Esophagus squamous epithelium (tissue), 5 donors: ENCODE data around the gene GYPE. TPM values are rescaled to one million over a fixed set of nuclear protein-coding genes. Genes with fewer than 3 reads are reported as not detected.
"Not testable (repeated sequence)": the region's sequence is repeated elsewhere in the genome, so short reads cannot be mapped to it uniquely, and the experiment has no call there.

Source experiments
- DNase-seq: peaks from one replicate; lab custom pipeline; 2025; lab: John Stamatoyannopoulos, UW
- H3K27ac ChIP-seq, 4 donors: fragments of 200-600 bp; sonication (generic); one replicate each; pipeline ENCODE4 v1.5.1; 2016 to 2019; ENCODE audit warnings: mild to moderate bottlenecking in 1 of 4
- H3K27me3 ChIP-seq, 4 donors: fragments of 200-600 bp; sonication (generic); 1 replicate in 3 of 4; 2 replicates in 1 of 4; pipeline versions ENCODE4 v1.5.1 to v1.6.0; 2017 to 2021; ENCODE audit warnings: antibody characterized with exemption in 1 of 4
- H3K36me3 ChIP-seq, 3 donors: fragments of 200-600 bp; sonication (generic); one replicate each; pipeline ENCODE4 v1.5.1; 2016 to 2019
- H3K4me1 ChIP-seq, 3 donors: fragments of 200-600 bp; sonication (generic); one replicate each; pipeline ENCODE4 v1.5.1; 2017 to 2019
- H3K4me3 ChIP-seq, 4 donors: fragments of 200-600 bp; sonication (generic); 1 replicate in 3 of 4; 2 replicates in 1 of 4; pipeline ENCODE4 v1.5.1; 2016 to 2019; ENCODE audit warnings: mild to moderate bottlenecking in 2 of 4, moderate library complexity in 1 of 4
- H3K9me3 ChIP-seq, 3 donors: fragments of 200-600 bp; sonication (generic); one replicate each; pipeline ENCODE4 v1.5.1; 2016 to 2019
- POLR2A ChIP-seq, 4 donors: fragments of 450-650 bp; IDR thresholded peaks; one replicate each; pipeline ENCODE4 v1.6.1; 2017; ENCODE audit warnings: antibody characterized with exemption in 4 of 4, mild to moderate bottlenecking in 4 of 4, moderate library complexity in 3 of 4
- WGBS, 2 donors: methylation state at CpG; one replicate each; pipeline ENCODE4 v1.1.5; 2018; 5-methylcytosine and 5-hydroxymethylcytosine counted together
- intact Hi-C: fragments of 100-400 bp; cut with DNase I; formaldehyde crosslinking; loops from one replicate; pipeline ENCODE4 v1.15.0; 2022
- total RNA-seq, 4 donors: library from RNA; depleted of rRNA; stranded (reverse); fragments of >200 nt; gene quantifications; one replicate each; pipeline ENCODE4 v1.1.0, GENCODE V29; 2016
- TF ChIP-seq, protein P1 (sequence below), 6 experiments: fragments of 450-650 bp in 4 of 6; fragments of 200-600 bp in 2 of 6; sonication (generic) in 2 of 6; IDR thresholded peaks; one replicate each; pipeline ENCODE4 v1.5.1; 2016 to 2019; ENCODE audit warnings: antibody characterized with exemption in 6 of 6, mild to moderate bottlenecking in 4 of 6, moderate library complexity in 4 of 6
- donor health status: DM: yes; HTN: yes; CAD: no.

GYPE gene
- total RNA-seq, 4 donors from 2014 or later = not detected

DNA sequence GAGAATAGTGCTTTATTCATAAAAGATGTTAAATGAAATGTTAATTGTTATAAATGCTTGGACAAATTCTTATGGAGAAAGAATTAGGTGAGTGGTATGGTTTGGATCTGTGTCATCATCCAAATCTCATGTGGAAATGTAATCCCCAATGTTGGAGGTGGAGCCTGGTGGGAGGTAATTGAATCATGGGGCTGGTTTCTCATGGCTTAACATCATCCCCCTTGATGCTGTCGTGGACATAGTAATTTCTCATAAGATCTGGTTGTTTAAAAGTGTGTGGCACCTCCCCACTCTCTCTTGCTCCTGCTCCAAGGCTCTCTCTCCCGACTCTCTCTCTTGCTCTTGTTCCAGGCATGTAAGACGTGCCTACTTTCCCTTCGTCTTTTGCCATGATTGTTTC is 22.5 kb downstream of the GYPE start:
- no peaks in the 10 kb centered on the region for H3K36me3 ChIP-seq
- H3K27me3 ChIP-seq = no peaks in the 10 kb centered on the region
- intact Hi-C loops = no loop called here
- no peak overlapping the region for H3K4me3 ChIP-seq
- H3K4me1 ChIP-seq = no peaks in the 10 kb centered on the region
- 68 to 78% methylated on average over 4 of the region's 4 CpGs for WGBS, 2 donors
- H3K27ac ChIP-seq = no peak overlapping the region
- TF ChIP-seq POLR2A (IDR thresholded peaks at IDR 0.05) = no peak
- TF ChIP-seq, protein P1, sequence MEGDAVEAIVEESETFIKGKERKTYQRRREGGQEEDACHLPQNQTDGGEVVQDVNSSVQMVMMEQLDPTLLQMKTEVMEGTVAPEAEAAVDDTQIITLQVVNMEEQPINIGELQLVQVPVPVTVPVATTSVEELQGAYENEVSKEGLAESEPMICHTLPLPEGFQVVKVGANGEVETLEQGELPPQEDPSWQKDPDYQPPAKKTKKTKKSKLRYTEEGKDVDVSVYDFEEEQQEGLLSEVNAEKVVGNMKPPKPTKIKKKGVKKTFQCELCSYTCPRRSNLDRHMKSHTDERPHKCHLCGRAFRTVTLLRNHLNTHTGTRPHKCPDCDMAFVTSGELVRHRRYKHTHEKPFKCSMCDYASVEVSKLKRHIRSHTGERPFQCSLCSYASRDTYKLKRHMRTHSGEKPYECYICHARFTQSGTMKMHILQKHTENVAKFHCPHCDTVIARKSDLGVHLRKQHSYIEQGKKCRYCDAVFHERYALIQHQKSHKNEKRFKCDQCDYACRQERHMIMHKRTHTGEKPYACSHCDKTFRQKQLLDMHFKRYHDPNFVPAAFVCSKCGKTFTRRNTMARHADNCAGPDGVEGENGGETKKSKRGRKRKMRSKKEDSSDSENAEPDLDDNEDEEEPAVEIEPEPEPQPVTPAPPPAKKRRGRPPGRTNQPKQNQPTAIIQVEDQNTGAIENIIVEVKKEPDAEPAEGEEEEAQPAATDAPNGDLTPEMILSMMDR (IDR thresholded peaks at IDR 0.05) = no peak
- H3K9me3 ChIP-seq = no peaks in the 10 kb centered on the region
- DNase-seq = no peak

DNA sequence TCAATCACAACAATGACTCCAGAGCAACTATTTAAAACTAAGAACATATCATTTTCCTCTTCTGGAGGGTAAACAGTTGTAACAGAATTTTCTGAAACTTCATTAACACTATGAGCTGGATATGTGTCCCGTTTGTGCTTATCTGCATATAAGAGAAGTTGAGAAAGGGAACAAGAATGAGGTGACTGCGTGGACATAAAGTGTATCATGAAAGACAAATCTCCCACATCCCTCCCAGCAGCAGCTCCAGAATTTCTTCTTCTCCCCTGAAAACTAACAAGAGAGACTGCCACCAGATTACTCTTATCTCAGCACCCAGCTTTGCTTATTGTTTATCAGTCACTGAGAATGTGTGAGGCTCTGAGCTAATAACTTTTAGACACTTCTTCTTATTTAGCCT is 25.8 kb downstream of the GYPE start:
- intact Hi-C loops, DNase-seq, H3K4me1 ChIP-seq, H3K9me3 ChIP-seq, H3K27me3 ChIP-seq, H3K4me3 ChIP-seq, H3K27ac ChIP-seq, H3K36me3 ChIP-seq: not testable (repeated sequence)
- WGBS, 2 donors = 45 to 48% methylated on average over 2 of the region's 2 CpGs

DNA sequence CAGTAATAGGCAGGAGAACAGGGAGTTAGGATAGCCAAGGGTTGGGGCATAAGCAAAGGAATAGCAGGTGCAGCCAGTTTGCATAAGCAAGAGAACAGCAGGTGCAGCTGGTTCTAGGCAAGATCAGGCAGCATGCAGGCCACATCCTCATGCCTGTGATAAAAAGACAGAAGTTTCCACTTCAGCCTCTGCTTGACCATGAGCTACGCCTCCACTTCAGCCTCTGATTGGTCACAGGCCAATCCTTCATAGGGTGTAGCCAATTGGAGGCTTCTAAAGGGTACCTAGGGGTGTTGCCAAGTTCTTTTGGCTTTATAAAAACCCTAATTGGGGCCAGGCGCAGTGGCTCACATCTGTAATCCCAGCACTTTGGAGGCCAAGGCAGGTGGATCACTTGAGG is 30.0 kb downstream of the GYPE start:
- H3K4me1 ChIP-seq, DNase-seq, H3K27me3 ChIP-seq, H3K27ac ChIP-seq, H3K4me3 ChIP-seq, H3K9me3 ChIP-seq, intact Hi-C loops, H3K36me3 ChIP-seq: not testable (repeated sequence)
- WGBS, 2 donors = 89 to 100% methylated on average over 1 to 2 of the region's 2 CpGs

DNA sequence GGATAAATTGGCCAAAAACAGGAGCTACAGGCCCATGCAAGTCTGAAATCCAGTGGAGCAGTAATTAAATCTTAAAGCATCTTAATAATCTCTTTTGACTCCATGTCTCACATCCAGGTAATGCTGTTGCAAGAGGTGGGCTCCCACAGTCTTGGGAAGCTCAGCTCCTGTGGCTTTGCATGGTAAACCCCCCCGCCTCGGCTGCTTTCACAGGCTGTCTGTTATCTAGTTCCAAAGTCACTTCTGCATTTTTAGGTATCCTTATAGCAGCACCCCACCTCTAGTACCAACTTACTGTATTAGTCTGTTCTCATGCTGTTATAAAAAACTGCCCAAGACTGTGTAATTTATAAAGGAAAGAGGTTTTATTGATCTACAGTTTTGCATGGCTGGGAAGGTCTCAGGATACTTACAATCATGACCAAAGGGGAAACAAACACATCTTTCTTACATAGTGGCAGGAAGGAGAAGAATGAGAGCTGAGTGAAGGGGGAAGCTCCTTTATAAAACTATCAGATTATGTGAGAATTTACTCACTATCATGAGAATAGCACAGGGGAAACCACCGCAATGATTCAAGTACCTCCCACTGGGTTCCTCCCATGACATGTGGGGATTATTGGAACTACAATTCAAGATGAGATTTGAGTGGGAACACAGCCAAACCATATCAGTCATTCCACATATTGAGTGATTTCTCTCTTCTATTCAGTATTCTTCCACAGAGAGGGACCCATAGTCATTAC is 34.7 kb downstream of the GYPE start:
- H3K27ac ChIP-seq, H3K4me1 ChIP-seq, H3K9me3 ChIP-seq, DNase-seq, H3K27me3 ChIP-seq, H3K4me3 ChIP-seq, intact Hi-C loops, H3K36me3 ChIP-seq: not testable (repeated sequence)
- WGBS, 2 donors = 39 to 68% methylated on average over 2 of the region's 3 CpGs

DNA sequence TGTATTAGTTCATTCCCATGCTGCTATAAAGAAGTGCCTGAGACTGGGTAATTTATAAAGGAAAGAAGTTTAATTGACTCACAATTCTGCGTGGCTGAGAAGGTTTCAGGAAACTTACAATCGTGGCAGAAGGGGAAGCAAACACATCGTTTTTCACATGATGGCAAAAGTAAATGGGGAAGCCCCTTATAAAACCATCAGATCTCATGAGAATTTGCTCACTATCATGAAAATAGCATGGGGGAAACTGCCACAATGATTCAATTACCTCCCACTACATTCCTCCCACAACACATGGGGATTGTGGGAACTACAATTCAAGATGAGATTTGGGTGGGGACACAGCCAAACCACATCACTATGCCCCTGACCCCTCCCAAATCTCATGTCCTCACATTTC is 35.4 kb downstream of the GYPE start:
- H3K4me1 ChIP-seq, intact Hi-C loops, H3K4me3 ChIP-seq, H3K9me3 ChIP-seq, H3K36me3 ChIP-seq, H3K27ac ChIP-seq, H3K27me3 ChIP-seq, DNase-seq: not testable (repeated sequence)
- 23 to 46% methylated on average over 3 of the region's 3 CpGs for WGBS, 2 donors

DNA sequence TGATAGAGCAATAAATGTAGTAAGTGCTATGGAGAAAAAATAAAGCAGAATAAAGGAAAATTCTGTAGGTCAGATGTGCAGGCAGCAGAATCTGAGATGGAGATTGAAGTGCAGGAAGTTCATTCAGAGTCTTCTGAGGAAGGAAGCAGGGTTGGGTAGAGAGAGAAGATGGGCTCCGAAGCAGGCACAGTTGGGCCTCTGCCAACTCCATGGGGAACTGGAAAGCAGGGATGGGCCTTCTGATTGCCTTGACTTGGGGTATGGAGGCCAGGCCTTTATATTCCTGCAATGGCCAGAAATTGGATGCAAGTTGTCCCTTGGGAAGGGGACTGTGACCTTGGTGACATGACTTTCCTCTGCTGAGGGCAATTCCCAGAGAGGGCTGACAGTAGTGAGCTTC is 42.6 kb downstream of the GYPE start:
- H3K4me3 ChIP-seq, H3K27me3 ChIP-seq, H3K27ac ChIP-seq, H3K9me3 ChIP-seq, H3K4me1 ChIP-seq, intact Hi-C loops, DNase-seq, H3K36me3 ChIP-seq: not testable (repeated sequence)
- 65 to 76% methylated on average over 1 of the region's 1 CpG for WGBS, 2 donors

DNA sequence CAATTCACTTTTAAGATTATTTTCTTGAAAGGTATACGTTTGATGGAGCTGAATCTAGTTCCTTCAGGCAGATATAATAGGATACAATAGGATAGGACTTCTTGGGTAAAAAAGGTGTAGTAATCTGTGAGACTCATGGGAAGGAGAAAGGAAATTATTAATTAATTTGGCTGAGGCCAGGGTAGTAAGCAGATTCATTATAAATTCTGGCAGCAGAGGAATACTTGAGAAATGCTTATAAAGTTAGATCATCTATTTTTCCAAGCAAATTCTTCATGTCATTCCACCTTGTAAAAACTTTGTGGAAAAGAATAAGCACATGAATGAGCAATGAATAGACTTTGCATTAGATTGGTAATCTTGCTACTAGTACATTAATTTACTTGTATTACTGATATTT is 46.9 kb downstream of the GYPE start:
- Histone ChIP-seq H3K27ac (no peak overlapping the region), H3K4me1 (no peaks in the 10 kb centered on the region), H3K9me3 (no peaks in the 10 kb centered on the region), H3K36me3 (no peaks in the 10 kb centered on the region), H3K4me3 (no peak overlapping the region), H3K27me3 (no peaks in the 10 kb centered on the region)
- DNase-seq = no peak
- intact Hi-C loops = no loop called here
- 48 to 53% methylated on average over 1 of the region's 1 CpG for WGBS, 2 donors
- TF ChIP-seq POLR2A (IDR thresholded peaks at IDR 0.05) = no peak
- TF ChIP-seq, protein P1 (IDR thresholded peaks at IDR 0.05) = no peak

DNA sequence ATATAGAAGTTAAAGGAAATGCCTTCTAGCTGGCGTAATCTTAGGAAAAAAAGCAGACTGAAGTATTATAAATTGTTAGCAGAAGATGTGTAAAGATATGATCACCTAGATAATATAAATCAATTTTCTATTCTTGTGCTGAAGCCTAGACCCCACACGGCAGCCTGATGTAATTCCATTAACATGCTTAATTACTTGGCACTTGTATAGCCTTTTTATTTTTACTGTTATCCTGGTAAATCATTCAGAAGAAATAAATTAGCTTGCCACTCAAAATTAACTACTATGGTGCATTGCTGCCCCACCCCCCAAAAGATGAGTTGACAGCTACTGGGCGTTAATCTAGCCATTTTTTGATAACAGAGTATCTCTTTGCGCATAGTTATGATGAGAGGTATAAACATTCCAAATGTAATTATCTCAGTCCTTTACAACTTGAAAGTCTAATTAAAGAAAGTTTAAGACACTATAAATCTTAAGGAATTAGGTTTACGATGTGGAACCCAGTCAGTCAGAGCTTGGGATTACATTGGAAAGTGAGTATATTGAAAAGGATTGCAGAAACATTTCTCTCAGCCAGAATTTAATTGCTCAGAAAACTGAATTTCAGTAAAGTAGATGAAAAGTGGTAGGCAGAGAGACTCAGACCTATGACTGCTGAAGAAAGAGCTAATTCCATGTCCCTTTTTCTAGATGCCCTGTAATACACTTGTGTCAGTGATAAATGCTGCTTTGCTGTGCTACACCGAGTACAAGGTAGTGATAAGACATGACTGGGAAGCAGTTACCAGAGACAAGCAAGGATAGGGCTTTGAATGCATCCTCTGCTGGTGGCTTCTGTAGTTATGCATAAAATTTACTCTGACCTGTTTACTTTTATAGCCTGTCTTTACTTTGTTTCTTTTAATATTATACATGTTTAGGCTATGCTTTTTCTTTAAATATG is 47.7 kb downstream of the GYPE start:
- H3K9me3 ChIP-seq, H3K4me1 ChIP-seq, H3K27me3 ChIP-seq, H3K27ac ChIP-seq, intact Hi-C loops, H3K36me3 ChIP-seq, H3K4me3 ChIP-seq, DNase-seq: not testable (repeated sequence)
- 75 to 81% methylated on average over 6 of the region's 6 CpGs for WGBS, 2 donors

DNA sequence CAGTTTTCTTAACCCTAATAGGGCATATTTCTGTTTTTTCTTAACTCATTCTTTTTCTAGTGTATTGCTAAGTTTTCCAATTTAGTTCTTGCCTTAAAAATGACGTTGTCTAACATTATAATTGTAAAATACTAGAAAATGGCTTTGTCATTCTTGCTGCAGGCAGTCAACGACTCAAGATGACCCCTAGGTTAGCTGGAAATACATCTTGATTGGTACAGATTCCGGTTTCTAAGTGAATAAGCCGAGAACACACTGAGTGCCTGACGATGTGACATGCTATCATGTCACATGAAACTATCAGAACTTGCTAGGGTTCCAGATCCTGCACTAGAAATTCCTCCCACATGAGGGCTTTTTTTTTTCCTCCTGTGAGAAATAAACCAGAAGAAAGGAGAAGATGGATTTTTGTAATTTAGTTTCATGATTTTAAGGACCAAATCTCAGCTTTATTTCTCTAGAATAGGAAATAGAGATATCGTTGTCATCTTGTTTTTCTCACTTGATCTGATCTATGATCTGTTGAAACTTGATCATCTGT is 49.3 kb downstream of the GYPE start:
- H3K9me3 ChIP-seq, H3K4me1 ChIP-seq, intact Hi-C loops, DNase-seq, H3K27ac ChIP-seq, H3K36me3 ChIP-seq, H3K4me3 ChIP-seq, H3K27me3 ChIP-seq: not testable (repeated sequence)
- 46 to 48% methylated on average over 6 of the region's 6 CpGs for WGBS, 2 donors

DNA sequence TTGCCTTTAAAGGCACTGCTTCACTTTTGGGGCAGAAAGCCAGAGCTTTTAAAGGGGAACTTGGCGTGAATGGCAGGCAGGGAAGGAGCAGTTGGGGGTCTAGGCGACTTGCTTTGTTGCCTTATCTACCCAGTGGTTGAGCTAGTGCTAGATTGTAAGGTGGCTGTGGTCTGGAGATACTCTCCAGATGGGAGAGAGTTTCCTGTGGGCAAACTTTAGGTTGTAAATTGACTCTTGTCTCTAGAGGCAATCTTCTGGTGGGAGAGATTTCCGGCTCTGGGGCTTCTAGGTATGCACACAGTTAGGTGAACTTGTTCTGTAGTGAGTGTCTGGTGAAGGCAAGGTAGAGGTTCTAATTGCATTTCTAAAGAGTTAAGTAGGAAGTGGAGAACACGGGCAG is 50.7 kb downstream of the GYPE start:
- H3K4me1 ChIP-seq, intact Hi-C loops, H3K36me3 ChIP-seq, H3K4me3 ChIP-seq, H3K9me3 ChIP-seq, H3K27me3 ChIP-seq, DNase-seq, H3K27ac ChIP-seq: not testable (repeated sequence)
- WGBS, 2 donors = 42 to 45% methylated on average over 4 of the region's 4 CpGs
